ENCODE measurements around the gene FAM181B.

- TF ChIP-seq GATA2 (IDR thresholded peaks at IDR 0.05; ENCODE audit: low read depth, low read length) (no peak), GATA3 (IDR thresholded peaks at IDR 0.05; ENCODE audit: low read depth, low read length) (no peak)
Observed at GRCh38 chr11:82754410-82754809, 20.7 kb upstream of the FAM181B start.
